GM21515 (cell line): ENCODE measurements around the gene DDR2.

Experiments used
- ATAC-seq: cut with Tn5 transposase; IDR thresholded peaks from one replicate; pipeline ENCODE4 v1.9.1; 2021; ENCODE audit not compliant: unreplicated experiment

The DDR2 gene

GRCh38 chr1:162670928-162671663 is 38.8 kb downstream of the DDR2 start:
- ATAC-seq = no peak

GRCh38 chr1:162671664-162672410 is 39.6 kb downstream of the DDR2 start:
- ATAC-seq = no peak

GRCh38 chr1:162672622-162673260 is 40.5 kb downstream of the DDR2 start:
- ATAC-seq = no peak

- no peak for ATAC-seq
These were observed 41.9 kb downstream of the DDR2 start for GRCh38 chr1:162674034-162674608.

- no peak for ATAC-seq
These were observed 43.8 kb downstream of the DDR2 start for GRCh38 chr1:162676087-162676486.

- ATAC-seq = no peak
These were observed 44.5 kb downstream of the DDR2 start for GRCh38 chr1:162676750-162677149.

- ATAC-seq = no peak
These were observed 45.5 kb downstream of the DDR2 start for GRCh38 chr1:162677607-162678371.

- ATAC-seq = no peak
These were observed 46.2 kb downstream of the DDR2 start for GRCh38 chr1:162678439-162678838.

- ATAC-seq = no peak
These were observed 47.0 kb downstream of the DDR2 start for GRCh38 chr1:162679298-162679697.

- no peak for ATAC-seq
These were observed 48.3 kb downstream of the DDR2 start for GRCh38 chr1:162680419-162681121.

GRCh38 chr1:162681122-162681436 is 48.8 kb downstream of the DDR2 start:
- no peak for ATAC-seq

- no peak for ATAC-seq
These were observed 49.8 kb downstream of the DDR2 start for GRCh38 chr1:162682013-162682419.

- ATAC-seq = no peak
These were observed 55.6 kb downstream of the DDR2 start for GRCh38 chr1:162687870-162688269.

GRCh38 chr1:162688521-162688920 is 56.3 kb downstream of the DDR2 start:
- no peak for ATAC-seq

- ATAC-seq = no peak
These were observed 56.7 kb downstream of the DDR2 start for GRCh38 chr1:162688931-162689330.

GRCh38 chr1:162689745-162690671 is 57.7 kb downstream of the DDR2 start:
- no peak for ATAC-seq

- ATAC-seq = no peak
These were observed 58.6 kb downstream of the DDR2 start for GRCh38 chr1:162690672-162691434.

- ATAC-seq = no peak
These were observed 59.8 kb downstream of the DDR2 start for GRCh38 chr1:162691999-162692575.
